PC-9 (cell line): Measurements from ENCODE around the gene FABP7. TPM values are rescaled to one million over a fixed set of nuclear protein-coding genes. Genes with fewer than 3 reads are reported as not detected.

Experiments
- BruUV-seq: library from RNA; stranded (reverse); fragments of 400-500 nt; replicated peaks from 2 replicates; lab custom pipeline; 2021; lab: Mats Ljungman, UMichigan
- CTCF ChIA-PET: fragments of 300-600 bp; sonication (Branson Sonifier 250); formaldehyde crosslinking; loops from one replicate; lab custom pipeline; 2022; ENCODE audit warnings: antibody characterized with exemption; lab: Charles Lee
- POLR2A ChIA-PET: fragments of 300-600 bp; sonication (Branson Sonifier 250); formaldehyde crosslinking; loops from one replicate; lab custom pipeline; 2022; ENCODE audit warnings: antibody characterized with exemption; ENCODE audit not compliant: unreplicated experiment; lab: Charles Lee
- DNase-seq, 2 experiments: peaks; one replicate each; pipeline versions ENCODE4 v3.0.0 to v3.0.0-alpha.2; 2015 to 2022; ENCODE audit warnings: mixed read lengths in 1 of 2
- H2AFZ ChIP-seq: fragments of 200-600 bp; sonication (generic); 2 replicates; pipeline ENCODE4 v1.8.1; 2017; ENCODE audit warnings: antibody characterized with exemption
- H3F3A ChIP-seq: fragments of 200-600 bp; sonication (generic); 2 replicates; pipeline ENCODE4 v1.8.1; 2017; ENCODE audit warnings: antibody characterized with exemption, mild to moderate bottlenecking, low read depth; ENCODE audit not compliant: insufficient read depth
- H3K27ac ChIP-seq: fragments of 200-600 bp; sonication (generic); 2 replicates; pipeline ENCODE4 v1.6.1; 2016; ENCODE audit warnings: mixed run types
- H3K27me3 ChIP-seq: fragments of 200-600 bp; sonication (generic); 2 replicates; pipeline ENCODE4 v1.6.1; 2016; ENCODE audit warnings: low read depth, mixed run types; ENCODE audit not compliant: insufficient read depth
- H3K36me3 ChIP-seq: fragments of 200-600 bp; sonication (generic); 2 replicates; pipeline ENCODE4 v1.6.1; 2016; ENCODE audit warnings: low read depth, mixed run types
- H3K4me1 ChIP-seq: fragments of 200-600 bp; sonication (generic); replicated peaks from 2 replicates; pipeline ENCODE4 v1.6.1; 2016; ENCODE audit warnings: mixed run types; ENCODE audit not compliant: insufficient read depth
- H3K4me2 ChIP-seq: fragments of 200-600 bp; sonication (generic); 2 replicates; pipeline ENCODE4 v1.6.1; 2017; ENCODE audit warnings: mixed run types
- H3K4me3 ChIP-seq: fragments of 200-600 bp; sonication (generic); 2 replicates; pipeline ENCODE4 v1.6.1; 2016; ENCODE audit warnings: mixed run types
- H3K79me2 ChIP-seq: fragments of 200-600 bp; sonication (generic); 2 replicates; pipeline ENCODE4 v1.6.1; 2017; ENCODE audit warnings: low read depth, mixed run types
- H3K9me2 ChIP-seq: fragments of 200-600 bp; sonication (generic); 2 replicates; pipeline ENCODE4 v1.8.1; 2017; ENCODE audit warnings: mild to moderate bottlenecking; ENCODE audit not compliant: insufficient read depth
- H3K9me3 ChIP-seq: fragments of 200-600 bp; sonication (generic); 2 replicates; pipeline ENCODE4 v1.8.1; 2016; ENCODE audit warnings: low read depth; ENCODE audit not compliant: insufficient read depth
- H4K20me1 ChIP-seq: fragments of 200-600 bp; sonication (generic); 2 replicates; pipeline ENCODE4 v1.8.1; 2017; ENCODE audit not compliant: insufficient read depth
- CTCF ChIP-seq: fragments of 200-600 bp; sonication (generic); conservative IDR thresholded peaks from 2 replicates; pipeline ENCODE4 v1.6.1; 2017; ENCODE audit warnings: mixed run types, antibody characterized with exemption, mild to moderate bottlenecking, moderate library complexity
- EZH2 ChIP-seq: fragments of 200-600 bp; sonication (generic); IDR thresholded peaks from 2 replicates; pipeline ENCODE4 v1.8.0; 2017; ENCODE audit warnings: antibody characterized with exemption, low read depth
- intact Hi-C: fragments of 100-400 bp; cut with micrococcal nuclease; formaldehyde crosslinking; loops from one replicate; pipeline ENCODE4 v1.10.0; 2022; ENCODE audit not compliant: unreplicated experiment
- total RNA-seq: library from RNA; stranded (reverse); gene quantifications from 2 replicates; pipeline ENCODE4 v1.2.3, GENCODE V29; 2021

The FABP7 gene
- total RNA-seq, 1 experiment from 2014 or later = not detected

- intact Hi-C loops = no loop called here
- no peak for TF ChIP-seq EZH2
- TF ChIP-seq CTCF = no peak
- no peaks in the 10 kb centered on the region for H3K9me2 ChIP-seq
- no peaks in the 10 kb centered on the region for H4K20me1 ChIP-seq
- H3K27me3 ChIP-seq = no peaks in the 10 kb centered on the region
- H2AFZ ChIP-seq = 0 out of 2 replicates have a peak overlapping the region, but pooled peaks have one; percentile 0
- ChIA-PET POLR2A (no interaction called here), CTCF (no interaction called here)
- no peaks in the 10 kb centered on the region for H3K4me1 ChIP-seq
- no peak overlapping the region for H3K4me2 ChIP-seq
- no peak for DNase-seq
- no peaks in the 10 kb centered on the region for H3F3A ChIP-seq
- no peaks in the 10 kb centered on the region for H3K36me3 ChIP-seq
- H3K4me3 ChIP-seq = no peak overlapping the region
- H3K79me2 ChIP-seq = no peaks in the 10 kb centered on the region
- BruUV-seq = no TSS peak
- no peaks in the 10 kb centered on the region for H3K9me3 ChIP-seq
- H3K27ac ChIP-seq = no peak overlapping the region
Observed at GRCh38 chr6:122818866-122819265, 39.4 kb downstream of the FABP7 start.

DNA sequence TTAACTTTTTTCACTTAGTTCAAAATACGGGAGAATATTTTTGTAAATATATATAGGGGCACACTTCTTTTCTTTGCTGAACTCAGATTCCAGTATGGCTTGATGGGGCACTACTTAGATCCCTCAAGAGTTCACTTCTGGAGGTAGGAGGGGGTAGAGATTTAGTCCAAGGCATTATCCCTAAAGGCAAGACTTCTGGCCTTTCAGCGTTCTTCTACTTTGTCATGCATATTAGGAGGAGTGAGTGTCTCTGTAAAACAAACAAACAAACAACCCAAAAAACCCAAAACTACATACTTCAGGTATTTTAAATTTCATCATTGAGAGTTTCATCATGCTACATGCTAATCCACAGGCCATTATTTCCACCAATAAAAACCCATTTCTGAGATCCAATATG lies 41.6 kb downstream of the FABP7 start:
- no peaks in the 10 kb centered on the region for H4K20me1 ChIP-seq
- H3K27ac ChIP-seq = no peak overlapping the region
- CTCF ChIA-PET = no interaction called here
- no peaks in the 10 kb centered on the region for H3K9me2 ChIP-seq
- no peak overlapping the region for H2AFZ ChIP-seq
- H3K9me3 ChIP-seq = no peaks in the 10 kb centered on the region
- DNase-seq = no peak
- H3K4me1 ChIP-seq = no peaks in the 10 kb centered on the region
- no peaks in the 10 kb centered on the region for H3F3A ChIP-seq
- no TSS peak for BruUV-seq
- no peaks in the 10 kb centered on the region for H3K27me3 ChIP-seq
- no peaks in the 10 kb centered on the region for H3K79me2 ChIP-seq
- no peak overlapping the region for H3K4me2 ChIP-seq
- TF ChIP-seq CTCF (no peak), EZH2 (no peak)
- H3K36me3 ChIP-seq = no peaks in the 10 kb centered on the region
- H3K4me3 ChIP-seq = no peak overlapping the region
- POLR2A ChIA-PET = no interaction called here
- intact Hi-C loops = no loop called here

DNA sequence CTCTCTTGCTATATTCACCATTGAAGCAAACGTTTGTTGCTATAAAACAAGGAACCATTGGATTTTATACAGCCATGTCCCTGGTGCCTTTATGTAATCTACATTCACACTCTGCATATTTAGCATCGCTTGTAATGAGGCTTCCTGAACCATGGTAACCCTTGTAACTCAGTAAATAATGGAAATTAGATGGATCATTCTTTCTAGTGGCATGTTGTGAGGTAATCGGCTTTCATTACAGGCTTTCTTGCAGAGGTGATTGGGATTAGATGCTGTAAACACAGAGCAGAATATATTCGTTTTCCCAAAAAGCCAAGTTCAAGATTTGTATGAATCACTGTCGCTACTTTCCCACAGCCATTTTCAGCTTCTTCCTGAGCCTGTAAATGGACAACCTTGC lies 45.6 kb downstream of the FABP7 start:
- CTCF ChIA-PET = no interaction called here
- BruUV-seq = no TSS peak
- intact Hi-C loops = no loop called here

More for the DNA sequence above, 45.6 kb downstream of the FABP7 start:
- Histone ChIP-seq H3K36me3 (no peaks in the 10 kb centered on the region), H3K9me2 (no peaks in the 10 kb centered on the region), H3K9me3 (no peaks in the 10 kb centered on the region; the same call in 1 of the 2 replicates), H3K4me1 (no peaks in the 10 kb centered on the region), H3K4me2 (no peak overlapping the region), H3K79me2 (no peaks in the 10 kb centered on the region), H3K4me3 (no peak overlapping the region), H4K20me1 (no peaks in the 10 kb centered on the region), H2AFZ (no peak overlapping the region), H3K27ac (no peak overlapping the region), H3K27me3 (no peaks in the 10 kb centered on the region), H3F3A (no peaks in the 10 kb centered on the region)
- DNase-seq = no peak
- no peak for TF ChIP-seq CTCF
- no peak for TF ChIP-seq EZH2
- POLR2A ChIA-PET = interaction anchor here (0.7 kb wide), 1 partner anchor 1727 kb away, joined by 3 read pairs; no protein-coding TSS in a partner anchor
